ENCODE data around the gene ZNF668.
"Not testable (repeated sequence)": the region's sequence is repeated elsewhere in the genome, so short reads cannot be mapped to it uniquely, and the experiment has no call there.

The ZNF668 gene

DNA sequence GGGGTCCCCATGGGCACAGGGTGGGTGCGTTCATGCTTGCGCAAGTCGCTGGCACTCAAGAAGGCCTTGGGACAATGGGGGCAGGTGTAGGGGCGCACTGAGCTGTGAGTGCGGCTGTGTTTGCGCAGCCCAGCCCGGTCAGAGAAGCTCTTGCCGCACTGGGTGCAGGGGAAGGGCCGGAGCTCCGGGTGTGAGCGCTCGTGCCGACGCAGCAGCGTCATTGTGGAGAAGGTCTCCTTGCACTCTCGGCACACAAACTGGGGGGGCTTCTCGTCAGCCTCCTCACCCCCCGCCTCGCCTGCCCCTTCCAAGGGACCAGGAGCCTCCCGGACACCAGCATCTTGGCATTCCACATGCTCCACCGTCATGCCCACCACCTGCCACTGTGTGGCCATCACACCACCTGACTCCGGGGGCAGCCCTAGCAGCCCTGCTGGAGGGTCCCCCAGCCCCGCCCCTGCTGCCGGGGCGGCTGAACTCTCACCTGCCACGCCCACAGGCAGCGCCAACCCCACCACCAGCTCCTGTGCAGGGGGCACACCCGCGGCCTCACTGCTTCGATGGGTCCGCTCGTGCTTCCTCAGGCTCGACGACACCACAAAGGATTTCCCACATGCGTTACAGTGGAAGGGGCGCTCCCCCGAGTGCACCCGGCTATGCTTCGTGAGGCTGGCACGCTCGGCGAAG lies 12.8 kb downstream of the ZNF668 start:
- no peak for DNase-seq (ENCODE audit: low read depth, low spot score)

GRCh38 chr16:31055613-31056012 lies 18.4 kb downstream of the ZNF668 start:
- no peak for DNase-seq (ENCODE audit: low read depth, low spot score)

GRCh38 chr16:31052114-31052513 lies 21.9 kb downstream of the ZNF668 start:
- DNase-seq (ENCODE audit: low read depth, low spot score): peak; percentile 61

DNA sequence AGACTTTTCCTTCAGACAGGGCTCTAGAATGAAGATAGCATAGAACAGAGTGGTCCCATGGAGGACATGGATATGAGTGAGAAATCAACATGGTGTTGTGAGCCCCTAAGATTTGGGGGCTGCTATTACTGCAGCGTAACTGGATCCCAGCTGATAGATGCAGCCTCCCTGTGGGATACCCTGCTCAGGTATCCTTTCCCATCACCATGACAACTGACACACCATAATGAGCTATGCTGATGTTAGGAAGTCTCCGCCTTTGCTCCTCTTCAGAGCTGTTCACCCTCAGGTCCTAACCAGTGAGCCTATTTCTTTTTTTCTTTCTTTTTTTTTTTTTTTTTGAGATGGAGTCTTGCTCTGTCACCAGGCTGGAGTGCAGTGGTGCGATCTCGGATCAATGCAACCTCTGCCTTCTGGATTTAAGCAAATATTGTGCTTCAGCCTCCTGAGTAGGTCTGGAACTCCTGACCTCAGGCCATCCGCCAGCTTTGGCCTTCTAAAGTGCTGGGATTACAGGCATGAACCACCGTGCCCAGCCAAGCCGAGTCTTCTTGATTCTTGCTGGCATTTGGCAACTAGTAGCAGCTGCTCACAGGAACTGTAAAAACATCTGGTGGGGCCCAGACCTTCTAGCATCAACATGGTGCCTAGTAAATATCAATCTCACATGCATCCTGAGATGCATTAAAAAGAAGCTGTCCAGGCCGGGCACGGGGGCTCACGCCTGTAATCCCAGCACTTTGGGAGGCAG lies 23.6 kb downstream of the ZNF668 start:
- DNase-seq (ENCODE audit: low read depth, low spot score): no peak

- no peak for DNase-seq (ENCODE audit: low read depth, low spot score)
Observed at GRCh38 chr16:31043898-31044481, 30.1 kb downstream of the ZNF668 start.

DNA sequence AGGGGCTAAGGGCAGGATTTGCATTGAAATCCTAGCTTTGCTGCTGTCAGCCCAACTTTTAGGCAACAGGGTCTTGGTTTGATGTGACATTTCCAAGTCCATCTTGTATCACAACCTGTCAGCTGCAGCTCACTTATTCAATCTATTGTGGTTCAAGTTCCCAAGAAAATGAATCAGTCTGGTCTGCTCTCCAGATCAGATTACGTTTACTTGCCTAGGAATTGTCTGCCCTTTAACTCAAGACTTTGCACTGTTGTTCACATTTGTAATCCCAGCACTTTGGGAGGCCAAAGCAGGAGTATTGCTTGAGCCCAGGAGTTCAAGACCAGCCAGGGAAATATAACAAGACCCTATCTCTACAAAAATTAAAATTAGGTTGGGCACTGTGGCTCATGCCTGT lies 30.7 kb downstream of the ZNF668 start:
- DNase-seq (ENCODE audit: low read depth, low spot score): no peak

GRCh38 chr16:31042866-31043265 lies 31.2 kb downstream of the ZNF668 start:
- no peak for DNase-seq (ENCODE audit: low read depth, low spot score)

- no peak for DNase-seq (ENCODE audit: low read depth, low spot score)
Observed at GRCh38 chr16:31038993-31039392, 35.0 kb downstream of the ZNF668 start.

- DNase-seq (ENCODE audit: low read depth, low spot score): no peak
Observed at GRCh38 chr16:31036691-31037090, 37.3 kb downstream of the ZNF668 start.

- peak; percentile 91 for DNase-seq (ENCODE audit: low read depth, low spot score)
Observed at GRCh38 chr16:31033709-31034492, 40.1 kb downstream of the ZNF668 start.

- peak; percentile 98 for DNase-seq (ENCODE audit: low read depth, low spot score)
Observed at GRCh38 chr16:31032736-31033708, 41.0 kb downstream of the ZNF668 start, which contains the start of gene STX4. Gene STX4, plus strand, starts transcription at chr16:31033558. Its CDS starts 248 bp downstream, at chr16:31033806.

- DNase-seq (ENCODE audit: low read depth, low spot score): no peak
Observed at GRCh38 chr16:31031276-31031675, 42.8 kb downstream of the ZNF668 start.

DNA sequence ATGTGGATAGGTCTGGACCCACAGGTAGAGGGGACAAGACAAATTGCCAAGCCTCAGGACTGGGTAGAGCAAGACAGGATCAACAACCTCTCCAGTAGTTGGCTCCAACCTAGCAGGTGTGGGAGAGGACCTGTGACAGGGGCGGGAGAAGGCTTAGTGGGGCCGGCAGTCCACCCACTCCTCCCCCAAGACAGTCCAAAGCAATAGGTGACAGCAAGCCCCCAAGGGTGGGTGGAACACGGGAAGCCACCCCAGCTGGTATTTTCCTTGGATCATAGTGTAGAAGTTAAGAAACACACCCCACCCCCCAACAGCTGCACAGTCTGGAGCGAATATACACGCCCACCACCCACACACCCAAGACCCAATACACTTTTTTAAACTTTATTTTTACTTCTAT lies 44.8 kb downstream of the ZNF668 start:
- no peak for DNase-seq (ENCODE audit: low read depth, low spot score)

DNA sequence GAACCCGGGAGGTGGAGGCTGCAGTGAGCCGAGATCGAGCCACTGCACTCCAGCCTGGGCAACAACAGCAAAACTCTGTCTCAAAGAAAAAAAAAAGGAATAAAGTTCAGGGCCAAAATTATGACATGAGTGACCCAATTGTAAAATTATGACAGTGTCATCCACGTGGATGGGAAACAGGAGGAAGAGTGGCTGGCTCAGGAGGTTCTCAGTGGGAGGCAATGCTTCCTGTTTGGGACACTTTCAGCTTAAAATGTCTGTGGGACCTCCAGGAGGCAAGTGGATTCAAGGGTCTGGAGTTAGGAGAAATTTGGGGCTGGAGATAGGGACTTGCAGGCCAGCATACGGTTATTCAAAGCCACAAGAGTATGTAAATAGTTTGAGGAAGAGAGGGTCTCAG lies 48.7 kb downstream of the ZNF668 start:
- DNase-seq (ENCODE audit: low read depth, low spot score): no peak

DNA sequence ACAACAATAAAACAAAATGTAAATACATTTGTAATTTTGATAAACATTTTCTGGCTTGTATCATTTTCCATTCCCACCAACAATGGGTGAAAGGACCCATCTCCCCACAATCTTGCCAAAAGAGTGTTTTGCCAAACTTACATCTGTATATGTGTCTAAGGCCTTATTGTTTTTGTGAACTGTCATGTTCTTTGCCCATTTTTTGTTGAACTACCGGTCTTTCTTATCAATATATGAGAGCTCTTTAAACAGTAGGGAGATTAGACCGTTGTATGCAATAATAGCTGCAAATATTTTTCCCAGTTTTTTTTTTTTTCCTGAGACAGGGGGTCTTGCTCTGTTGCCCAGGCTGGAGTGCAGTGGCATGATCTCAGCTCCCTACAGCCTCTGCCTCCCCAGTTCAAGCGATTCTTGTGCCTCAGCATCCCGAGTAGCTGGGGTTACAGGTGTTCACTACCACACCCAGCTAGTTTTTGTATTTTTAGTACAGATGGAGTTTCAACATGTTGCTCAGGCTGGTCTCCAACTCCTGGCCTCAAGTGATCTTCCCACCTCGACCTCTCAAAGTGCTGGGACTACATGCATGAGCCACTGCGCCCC lies 50.3 kb downstream of the ZNF668 start:
- no peak for DNase-seq (ENCODE audit: low read depth, low spot score)

DNA sequence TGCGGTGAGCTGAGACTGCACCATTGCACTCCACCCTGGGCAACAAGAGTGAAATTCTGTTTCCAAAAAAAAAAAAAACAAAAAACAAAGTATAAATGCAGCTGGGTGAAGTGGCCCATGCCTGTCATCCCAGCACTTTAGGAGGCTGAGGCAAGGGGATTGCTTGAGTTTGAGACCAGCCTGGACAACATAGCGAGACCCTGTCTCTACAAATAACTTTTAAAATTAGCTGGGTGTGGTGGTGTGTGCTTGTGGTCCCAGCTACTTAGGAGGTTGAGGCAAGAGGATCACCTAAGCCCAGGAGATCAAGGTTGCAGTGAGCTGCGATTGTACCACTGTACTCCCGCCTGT lies 50.8 kb downstream of the ZNF668 start:
- no peak for DNase-seq (ENCODE audit: low read depth, low spot score)

GRCh38 chr16:31022544-31023251 lies 51.3 kb downstream of the ZNF668 start:
- no peak for DNase-seq (ENCODE audit: low read depth, low spot score)

DNA sequence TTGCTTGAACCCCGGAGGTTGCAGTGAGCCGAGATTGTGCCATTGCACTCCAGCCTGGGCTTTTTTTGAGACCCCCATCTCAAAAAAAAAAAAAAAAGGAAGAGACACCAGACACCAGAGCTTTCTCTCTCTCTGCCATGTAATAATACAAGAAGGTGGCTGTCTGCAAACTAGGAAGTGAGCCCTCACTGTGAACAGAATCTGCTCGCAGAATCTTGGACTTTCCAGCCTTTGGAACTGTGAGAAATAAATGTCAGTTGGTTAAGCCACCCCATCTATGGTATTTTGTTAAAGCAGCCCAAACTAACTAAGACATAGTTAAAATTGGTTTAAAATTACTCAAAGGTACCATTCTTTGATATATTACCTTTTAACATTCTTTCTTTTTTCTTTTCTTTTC lies 53.5 kb downstream of the ZNF668 start:
- no peak for DNase-seq (ENCODE audit: low read depth, low spot score)

DNA sequence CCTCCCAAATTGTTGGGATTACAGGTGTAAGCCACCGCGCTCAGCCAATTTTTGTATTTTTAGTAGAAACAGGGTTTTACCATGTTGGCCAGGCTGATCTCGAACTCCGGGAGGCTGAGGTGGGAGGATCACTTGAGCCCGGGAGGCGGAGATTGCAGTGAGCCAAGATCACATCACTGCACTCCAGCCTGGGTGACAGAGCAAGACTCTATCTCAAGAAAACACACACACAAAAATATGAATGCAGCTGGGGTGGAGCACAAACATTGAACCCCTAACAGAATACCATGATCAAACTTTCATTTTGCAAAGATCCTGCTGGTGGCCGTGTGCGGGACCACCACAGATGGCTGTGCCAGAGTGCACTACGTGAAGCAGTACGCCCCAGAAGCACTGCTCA lies 56.3 kb downstream of the ZNF668 start:
- not testable (repeated sequence) for DNase-seq (ENCODE audit: low read depth, low spot score)

DNA sequence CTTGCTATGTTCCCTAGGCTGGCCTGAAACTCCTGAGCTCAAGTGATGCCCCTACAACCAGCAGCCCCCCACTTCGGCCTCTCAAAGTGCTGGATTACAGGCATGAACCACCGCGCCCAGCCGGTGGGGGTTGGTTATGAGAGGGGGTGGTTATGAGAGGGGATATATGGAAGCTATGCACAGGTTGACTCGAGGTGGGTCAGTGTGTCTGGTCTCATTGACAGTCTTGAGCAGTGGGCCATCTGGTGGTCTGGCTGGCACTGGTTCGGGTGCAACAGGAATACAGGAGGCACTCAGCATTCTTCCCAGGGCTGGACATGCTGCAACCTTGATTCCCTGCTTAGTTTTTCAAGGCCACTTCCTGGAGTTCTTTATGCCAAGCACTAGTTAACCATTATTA lies 58.0 kb downstream of the ZNF668 start:
- no peak for DNase-seq (ENCODE audit: low read depth, low spot score)
